Natural killer cell (primary cell): Measurements from ENCODE around the gene BPIFA3. TPM values are rescaled to one million over a fixed set of nuclear protein-coding genes. Genes with fewer than 3 reads are reported as not detected.

Source experiments
- ATAC-seq, 3 donors: fragments of 150-1000 bp in 2 of 3; fragments of 200-7000 bp in 1 of 3; cut with Tn5 transposase; 1 replicate in 1 of 3; 2 replicates in 2 of 3; pipeline ENCODE4 v1.10.0; 2021; ENCODE audit warnings: mild to moderate bottlenecking in 2 of 3, moderate library complexity in 2 of 3
- DNase-seq, 2 donors: peaks; one replicate each; pipeline versions ENCODE4 v3.0.0 to v3.0.0-alpha.2; 2013 to 2021; ENCODE audit warnings: mixed read lengths in 1 of 2
- H3K27ac ChIP-seq: one replicate; pipeline ENCODE4 v1.5.1; 2013; ENCODE audit warnings: mild to moderate bottlenecking, low read length
- H3K27me3 ChIP-seq: one replicate; pipeline ENCODE4 v1.6.1; 2013; ENCODE audit warnings: low read length; ENCODE audit not compliant: control insufficient read depth, insufficient read depth
- H3K36me3 ChIP-seq: one replicate; pipeline ENCODE4 v1.6.1; 2013; ENCODE audit warnings: low read length; ENCODE audit not compliant: control insufficient read depth, insufficient read depth
- H3K4me1 ChIP-seq: one replicate; pipeline ENCODE4 v1.6.1; 2013; ENCODE audit warnings: low read length; ENCODE audit not compliant: control insufficient read depth, insufficient read depth
- H3K4me3 ChIP-seq: one replicate; pipeline ENCODE4 v1.5.1; 2013; ENCODE audit warnings: low read length
- H3K9me3 ChIP-seq: one replicate; pipeline ENCODE4 v1.6.1; 2013; ENCODE audit warnings: low read length; ENCODE audit not compliant: control insufficient read depth, insufficient read depth
- H3K27ac Mint-ChIP-seq, 2 donors: one replicate each; pipeline ENCODE4 v1.8.0; 2022; ENCODE audit warnings: mild to moderate bottlenecking in 2 of 2, mixed read lengths in 2 of 2, moderate library complexity in 1 of 2
- H3K27me3 Mint-ChIP-seq, 2 donors: one replicate each; pipeline ENCODE4 v1.8.0; 2022; ENCODE audit warnings: low read depth in 2 of 2, mixed read lengths in 2 of 2
- H3K36me3 Mint-ChIP-seq: one replicate; pipeline ENCODE4 v1.8.0; 2022; ENCODE audit warnings: mixed read lengths
- H3K4me1 Mint-ChIP-seq, 2 donors: one replicate each; pipeline ENCODE4 v1.8.0; 2022; ENCODE audit warnings: mixed read lengths in 2 of 2
- H3K4me3 Mint-ChIP-seq: one replicate; pipeline ENCODE4 v1.8.0; 2022; ENCODE audit warnings: mild to moderate bottlenecking, moderate library complexity, mixed read lengths
- H3K9me3 Mint-ChIP-seq, 2 donors: one replicate each; pipeline ENCODE4 v1.8.0; 2022; ENCODE audit warnings: mixed read lengths in 2 of 2
- WGBS: methylation state at CpG from one replicate; pipeline ENCODE4 v1.1.7; 2013; ENCODE audit warnings: missing lambda C conversion rate; ENCODE audit not compliant: insufficient coverage; 5-methylcytosine and 5-hydroxymethylcytosine counted together
- intact Hi-C: fragments of 100-400 bp; cut with micrococcal nuclease; formaldehyde crosslinking; loops from one replicate; pipeline ENCODE4 v1.14.2; 2022
- total RNA-seq, 4 donors: library from RNA; stranded (reverse); fragments of 120-200 nt in 1 of 4; gene quantifications; one replicate each; pipeline versions ENCODE4 v1.2.3 to v1.2.4, GENCODE V29; 2013 to 2022
- TF ChIP-seq, protein P1 (sequence below): fragments of 200-600 bp; IDR thresholded peaks from one replicate; pipeline ENCODE4 v1.8.0; 2022; ENCODE audit warnings: antibody characterized with exemption

Gene BPIFA3
- total RNA-seq, 3 donors from 2014 or later (not counting 1 experiment from before 2014, with no cell fraction given), result not detected

DNA sequence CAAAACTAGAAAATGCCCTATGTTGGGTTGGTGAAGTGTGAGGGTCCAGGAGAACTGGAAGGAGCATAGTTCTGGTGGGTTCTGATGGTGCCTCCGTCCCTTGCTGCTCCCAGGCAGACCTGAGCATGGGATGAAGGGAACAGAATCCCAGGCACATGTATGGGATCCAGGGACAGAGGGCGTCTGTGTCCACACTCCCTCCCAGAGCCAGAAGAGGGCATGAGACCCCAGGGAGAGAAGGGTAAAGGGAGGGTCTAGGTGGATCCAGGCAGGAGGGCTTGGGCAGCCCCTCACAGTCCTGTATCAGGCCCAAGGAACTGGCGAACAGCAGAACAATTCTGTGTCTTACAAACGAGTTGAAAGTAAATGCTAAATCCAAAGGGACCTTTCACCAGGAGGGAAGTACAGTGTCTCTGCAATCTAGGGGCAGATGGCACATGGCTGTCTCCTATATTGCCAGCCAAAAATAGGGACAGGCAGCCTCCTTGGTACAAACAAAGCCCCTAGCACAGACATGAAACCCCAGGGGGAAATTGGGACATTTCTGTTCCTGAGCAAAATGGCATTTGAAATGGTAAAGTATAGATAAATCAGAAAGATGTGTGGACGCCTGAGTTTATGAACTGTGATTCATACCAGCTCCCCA is 16.1 kb downstream of the BPIFA3 start:
- peaks cover 20% of the 10 kb centered on the region for H3K4me1 ChIP-seq
- TF ChIP-seq, protein P1, sequence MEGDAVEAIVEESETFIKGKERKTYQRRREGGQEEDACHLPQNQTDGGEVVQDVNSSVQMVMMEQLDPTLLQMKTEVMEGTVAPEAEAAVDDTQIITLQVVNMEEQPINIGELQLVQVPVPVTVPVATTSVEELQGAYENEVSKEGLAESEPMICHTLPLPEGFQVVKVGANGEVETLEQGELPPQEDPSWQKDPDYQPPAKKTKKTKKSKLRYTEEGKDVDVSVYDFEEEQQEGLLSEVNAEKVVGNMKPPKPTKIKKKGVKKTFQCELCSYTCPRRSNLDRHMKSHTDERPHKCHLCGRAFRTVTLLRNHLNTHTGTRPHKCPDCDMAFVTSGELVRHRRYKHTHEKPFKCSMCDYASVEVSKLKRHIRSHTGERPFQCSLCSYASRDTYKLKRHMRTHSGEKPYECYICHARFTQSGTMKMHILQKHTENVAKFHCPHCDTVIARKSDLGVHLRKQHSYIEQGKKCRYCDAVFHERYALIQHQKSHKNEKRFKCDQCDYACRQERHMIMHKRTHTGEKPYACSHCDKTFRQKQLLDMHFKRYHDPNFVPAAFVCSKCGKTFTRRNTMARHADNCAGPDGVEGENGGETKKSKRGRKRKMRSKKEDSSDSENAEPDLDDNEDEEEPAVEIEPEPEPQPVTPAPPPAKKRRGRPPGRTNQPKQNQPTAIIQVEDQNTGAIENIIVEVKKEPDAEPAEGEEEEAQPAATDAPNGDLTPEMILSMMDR, result no peak
- Mint-ChIP-seq H3K4me3 (no peak overlapping the region), H3K9me3 (no peaks in the 10 kb centered on the region), H3K27ac (no peak overlapping the region), H3K4me1 (peaks cover 17 to 27% of the 10 kb centered on the region in 2 donors), H3K36me3 (no peaks in the 10 kb centered on the region), H3K27me3 (peaks cover 0 to 3% of the 10 kb centered on the region in 2 donors)
- no peak overlapping the region for H3K27ac ChIP-seq
- no peaks in the 10 kb centered on the region for H3K27me3 ChIP-seq
- H3K9me3 ChIP-seq, result no peaks in the 10 kb centered on the region
- no peak overlapping the region for H3K4me3 ChIP-seq
- intact Hi-C loops, result no loop called here
- no peaks in the 10 kb centered on the region for H3K36me3 ChIP-seq
- 29% methylated on average over 4 of the region's 5 CpGs for WGBS
- DNase-seq (no peak), ATAC-seq (no peak)

DNA sequence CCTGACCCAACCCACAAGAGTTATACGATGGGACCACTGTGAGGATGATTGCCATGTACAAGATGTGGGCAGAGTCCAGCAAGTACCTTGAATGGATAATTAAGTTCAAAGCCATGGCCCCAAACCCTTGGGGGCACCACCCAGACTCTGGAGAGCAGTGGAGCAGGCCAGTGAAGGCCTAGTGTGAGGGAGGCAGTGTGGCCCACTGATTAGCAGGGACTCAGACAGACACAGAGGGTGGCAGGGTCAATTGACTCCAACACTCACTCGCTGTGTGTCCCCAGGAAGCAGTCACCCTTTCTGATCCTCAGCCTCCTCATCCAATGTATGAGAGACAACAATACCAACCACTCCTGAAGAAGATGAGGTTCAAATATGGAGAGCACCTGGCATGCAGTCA is 16.9 kb downstream of the BPIFA3 start:
- no peak overlapping the region for H3K27ac ChIP-seq
- no peaks in the 10 kb centered on the region for H3K27me3 ChIP-seq
- peaks cover 17% of the 10 kb centered on the region for H3K4me1 ChIP-seq
- Mint-ChIP-seq H3K27me3 (peaks cover 0 to 3% of the 10 kb centered on the region in 2 donors), H3K4me3 (no peak overlapping the region), H3K36me3 (no peaks in the 10 kb centered on the region), H3K27ac (no peak overlapping the region), H3K4me1 (peaks cover 17 to 27% of the 10 kb centered on the region in 2 donors), H3K9me3 (no peaks in the 10 kb centered on the region)
- no peaks in the 10 kb centered on the region for H3K36me3 ChIP-seq
- DNase-seq, result no peak
- WGBS, result 96% methylated on average over 2 of the region's 2 CpGs
- no peak for ATAC-seq
- TF ChIP-seq, protein P1, result no peak
- H3K9me3 ChIP-seq, result no peaks in the 10 kb centered on the region
- H3K4me3 ChIP-seq, result no peak overlapping the region
- intact Hi-C loops, result no loop called here

DNA sequence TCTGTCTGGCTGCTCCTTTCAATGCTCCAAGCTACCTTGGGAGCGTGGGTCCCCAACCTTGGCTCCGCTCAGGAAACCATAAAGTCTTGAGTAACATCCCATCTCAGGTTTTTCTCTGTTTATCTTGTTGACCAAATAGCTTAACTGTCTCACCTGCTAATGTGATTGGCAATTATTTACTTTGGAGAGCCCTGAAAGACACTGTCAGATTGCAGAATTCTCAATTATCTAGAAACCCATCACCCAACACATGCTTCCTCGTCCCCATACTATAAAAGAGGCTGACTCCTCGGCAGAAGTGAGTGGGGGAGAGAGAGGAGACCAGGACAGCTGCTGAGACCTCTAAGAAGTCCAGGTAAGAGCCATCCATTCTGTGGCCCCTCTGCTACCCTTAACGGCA is 18.5 kb downstream of the BPIFA3 start, which contains the start of gene BPIFA1:
BPIFA1 (plus strand) TSS at position 301 of the 400 bp plus-strand sequence. CDS start 1,716 bp downstream, outside the sequence.
- Mint-ChIP-seq H3K4me1 (peaks cover 4 to 14% of the 10 kb centered on the region in 2 donors), H3K27ac (no peak within 1 kb of the TSS), H3K36me3 (no peaks in the 10 kb centered on the region), H3K4me3 (no peak within 1 kb of the TSS), H3K9me3 (no peaks in the 10 kb centered on the region), H3K27me3 (peaks cover 0 to 6% of the 10 kb centered on the region in 2 donors)
- WGBS, result 82% methylated on average over 3 of the region's 5 CpGs
- no peaks in the 10 kb centered on the region for H3K36me3 ChIP-seq
- no peak within 1 kb of the TSS for H3K27ac ChIP-seq
- H3K4me1 ChIP-seq, result peaks cover under 1% of the 10 kb centered on the region
- no peaks in the 10 kb centered on the region for H3K27me3 ChIP-seq
- no peaks in the 10 kb centered on the region for H3K9me3 ChIP-seq
- TF ChIP-seq, protein P1, result no peak
- ATAC-seq (no peak), DNase-seq (no peak)
- no peak within 1 kb of the TSS for H3K4me3 ChIP-seq
- intact Hi-C loops, result no loop called here

DNA sequence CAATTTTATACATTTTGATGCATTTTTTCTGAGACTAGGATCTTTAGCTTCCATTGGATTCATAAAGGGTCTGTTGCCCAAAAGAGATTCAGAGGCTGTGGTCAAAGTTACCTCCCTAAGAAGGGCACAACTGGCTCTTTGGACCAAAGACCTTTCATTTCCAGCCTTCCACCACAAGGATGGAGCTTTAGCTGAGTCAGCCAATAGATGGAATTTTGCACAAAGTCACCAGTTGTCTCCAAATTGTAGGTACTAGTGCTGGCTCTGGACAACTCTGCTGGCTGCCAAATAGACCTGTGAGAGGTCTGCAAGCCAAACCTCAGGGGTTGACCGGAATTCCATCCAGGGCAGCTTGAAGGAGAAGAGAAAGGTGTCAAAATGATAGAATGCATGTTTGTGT is 19.2 kb downstream of the BPIFA3 start:
- no peaks in the 10 kb centered on the region for H3K9me3 ChIP-seq
- no peaks in the 10 kb centered on the region for H3K4me1 ChIP-seq
- TF ChIP-seq, protein P1, result no peak
- no peak overlapping the region for H3K4me3 ChIP-seq
- WGBS, result 93% methylated on average over 1 of the region's 1 CpG
- Mint-ChIP-seq H3K27me3 (peaks cover 0 to 4% of the 10 kb centered on the region in 2 donors), H3K9me3 (no peaks in the 10 kb centered on the region), H3K4me1 (peaks cover 4 to 10% of the 10 kb centered on the region in 2 donors), H3K27ac (no peak overlapping the region), H3K4me3 (no peak overlapping the region), H3K36me3 (no peaks in the 10 kb centered on the region)
- no peaks in the 10 kb centered on the region for H3K36me3 ChIP-seq
- H3K27ac ChIP-seq, result no peak overlapping the region
- intact Hi-C loops, result no loop called here
- no peaks in the 10 kb centered on the region for H3K27me3 ChIP-seq
- no peak for ATAC-seq
- no peak for DNase-seq
